BE2C (cell line): ENCODE results near the gene MTARC2.

ENCODE experiments used
- DNase-seq: peaks from one replicate; pipeline ENCODE4 v3.0.0-alpha.2; 2020
- H3K27me3 ChIP-seq: fragments of 250-450 bp; sonication (Bioruptor Pico); 2 replicates; pipeline ENCODE4 v1.5.1; 2020; ENCODE audit warnings: mild to moderate bottlenecking
- H3K36me3 ChIP-seq: fragments of 250-450 bp; sonication (Bioruptor Pico); 2 replicates; pipeline ENCODE4 v1.5.1; 2020; ENCODE audit warnings: mild to moderate bottlenecking
- H3K4me1 ChIP-seq: fragments of 250-450 bp; sonication (Bioruptor Pico); 2 replicates; pipeline ENCODE4 v1.5.1; 2020
- H3K4me3 ChIP-seq: 2 replicates; pipeline ENCODE4 v1.5.1; 2011; ENCODE audit warnings: low read depth, low read length
- H3K9me3 ChIP-seq: fragments of 250-450 bp; sonication (Bioruptor Pico); 2 replicates; pipeline ENCODE4 v1.5.1; 2020
- TF ChIP-seq, protein P1 (sequence below): IDR thresholded peaks from 2 replicates; pipeline ENCODE4 v1.5.1; 2012; ENCODE audit warnings: mild to moderate bottlenecking, low read depth, low read length

Gene MTARC2

DNA sequence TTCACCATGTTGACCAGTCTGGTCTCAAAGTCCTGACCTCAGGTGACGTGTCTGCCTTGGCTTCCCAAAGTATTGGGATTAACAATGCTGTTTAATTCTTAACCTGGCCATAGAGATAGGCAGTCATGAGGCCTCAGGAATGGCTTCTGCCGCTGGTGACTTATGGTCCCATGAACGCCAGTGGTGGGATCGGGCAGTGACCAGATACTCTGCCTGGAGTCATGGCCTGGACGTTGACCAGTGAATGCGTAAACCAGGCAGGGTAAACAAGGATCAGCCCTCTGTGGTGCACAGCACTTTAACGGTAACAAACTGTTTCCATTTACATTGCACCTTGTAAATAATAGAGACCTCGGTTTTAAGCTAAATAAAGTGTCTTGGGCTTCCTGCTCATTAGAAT is 61.6 kb downstream of the MTARC2 start:
- no peaks in the 10 kb centered on the region for H3K36me3 ChIP-seq
- no peak for DNase-seq

DNA sequence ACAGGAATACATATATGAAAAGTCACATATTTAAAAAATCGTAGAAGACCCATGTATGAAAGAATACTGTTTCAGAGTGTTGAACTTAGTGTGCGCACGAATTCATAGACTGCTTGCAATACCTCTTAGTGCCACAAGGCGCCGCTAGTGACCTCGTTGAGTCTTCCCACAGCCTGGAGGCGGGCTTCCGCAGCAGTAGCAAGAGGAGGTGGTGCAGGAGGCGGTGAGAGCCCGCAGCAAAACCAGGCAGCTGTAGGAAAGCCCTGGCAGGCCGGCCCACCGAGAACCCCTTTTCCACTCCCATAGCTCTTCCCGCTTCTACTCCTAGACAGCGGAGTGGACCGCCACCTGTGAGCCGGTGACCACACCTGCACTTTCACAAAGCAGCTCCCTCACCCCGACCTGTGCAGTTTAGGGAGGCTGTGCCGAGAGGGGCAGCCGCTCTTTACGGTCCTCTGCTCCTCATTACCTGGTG is 62.1 kb downstream of the MTARC2 start:
- H3K9me3 ChIP-seq, result no peaks in the 10 kb centered on the region
- TF ChIP-seq, protein P1, sequence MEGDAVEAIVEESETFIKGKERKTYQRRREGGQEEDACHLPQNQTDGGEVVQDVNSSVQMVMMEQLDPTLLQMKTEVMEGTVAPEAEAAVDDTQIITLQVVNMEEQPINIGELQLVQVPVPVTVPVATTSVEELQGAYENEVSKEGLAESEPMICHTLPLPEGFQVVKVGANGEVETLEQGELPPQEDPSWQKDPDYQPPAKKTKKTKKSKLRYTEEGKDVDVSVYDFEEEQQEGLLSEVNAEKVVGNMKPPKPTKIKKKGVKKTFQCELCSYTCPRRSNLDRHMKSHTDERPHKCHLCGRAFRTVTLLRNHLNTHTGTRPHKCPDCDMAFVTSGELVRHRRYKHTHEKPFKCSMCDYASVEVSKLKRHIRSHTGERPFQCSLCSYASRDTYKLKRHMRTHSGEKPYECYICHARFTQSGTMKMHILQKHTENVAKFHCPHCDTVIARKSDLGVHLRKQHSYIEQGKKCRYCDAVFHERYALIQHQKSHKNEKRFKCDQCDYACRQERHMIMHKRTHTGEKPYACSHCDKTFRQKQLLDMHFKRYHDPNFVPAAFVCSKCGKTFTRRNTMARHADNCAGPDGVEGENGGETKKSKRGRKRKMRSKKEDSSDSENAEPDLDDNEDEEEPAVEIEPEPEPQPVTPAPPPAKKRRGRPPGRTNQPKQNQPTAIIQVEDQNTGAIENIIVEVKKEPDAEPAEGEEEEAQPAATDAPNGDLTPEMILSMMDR, result peak; percentile 95
- no peaks in the 10 kb centered on the region for H3K27me3 ChIP-seq
- peak; percentile 85 for DNase-seq
- no peaks in the 10 kb centered on the region for H3K4me1 ChIP-seq
- H3K36me3 ChIP-seq, result no peaks in the 10 kb centered on the region
- peak overlapping the region; percentile 33 for H3K4me3 ChIP-seq

More for the DNA sequence above, 61.6 kb downstream of the MTARC2 start:
- no peaks in the 10 kb centered on the region for H3K27me3 ChIP-seq
- TF ChIP-seq, protein P1, result no peak
- H3K9me3 ChIP-seq, result no peaks in the 10 kb centered on the region
- no peak overlapping the region for H3K4me3 ChIP-seq
- H3K4me1 ChIP-seq, result no peaks in the 10 kb centered on the region

- Histone ChIP-seq H3K27me3 (no peaks in the 10 kb centered on the region), H3K4me1 (no peaks in the 10 kb centered on the region), H3K36me3 (no peaks in the 10 kb centered on the region), H3K4me3 (no peak overlapping the region), H3K9me3 (no peaks in the 10 kb centered on the region)
- no peak for DNase-seq
- TF ChIP-seq, protein P1, result 0 out of 2 replicates have a peak, but pooled peaks have one; percentile 4
Observed at GRCh38 chr1:220810963-220811362, 62.8 kb downstream of the MTARC2 start.

DNA sequence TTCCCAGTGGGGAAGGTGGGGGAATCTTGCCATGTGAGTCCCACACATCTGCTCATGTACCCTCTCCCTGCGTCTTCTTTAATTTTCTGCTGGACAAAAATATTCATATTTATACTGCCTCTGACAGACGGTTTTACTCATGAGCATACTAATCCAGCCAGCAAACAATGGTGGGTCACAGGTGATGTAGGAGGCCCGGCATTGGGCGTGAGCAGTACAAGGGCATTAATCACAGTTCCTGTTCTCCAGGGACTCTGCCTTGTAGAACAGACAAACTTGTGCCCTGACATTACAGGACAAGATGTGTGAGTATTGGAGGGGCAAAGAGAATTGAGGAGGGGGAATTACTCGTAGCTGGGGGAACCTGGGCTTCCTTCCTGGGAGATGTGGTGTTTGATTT is 63.6 kb downstream of the MTARC2 start:
- TF ChIP-seq, protein P1, result no peak
- Histone ChIP-seq H3K4me3 (no peak overlapping the region), H3K9me3 (no peaks in the 10 kb centered on the region), H3K27me3 (no peaks in the 10 kb centered on the region), H3K36me3 (no peaks in the 10 kb centered on the region), H3K4me1 (no peaks in the 10 kb centered on the region)
- DNase-seq, result no peak

DNA sequence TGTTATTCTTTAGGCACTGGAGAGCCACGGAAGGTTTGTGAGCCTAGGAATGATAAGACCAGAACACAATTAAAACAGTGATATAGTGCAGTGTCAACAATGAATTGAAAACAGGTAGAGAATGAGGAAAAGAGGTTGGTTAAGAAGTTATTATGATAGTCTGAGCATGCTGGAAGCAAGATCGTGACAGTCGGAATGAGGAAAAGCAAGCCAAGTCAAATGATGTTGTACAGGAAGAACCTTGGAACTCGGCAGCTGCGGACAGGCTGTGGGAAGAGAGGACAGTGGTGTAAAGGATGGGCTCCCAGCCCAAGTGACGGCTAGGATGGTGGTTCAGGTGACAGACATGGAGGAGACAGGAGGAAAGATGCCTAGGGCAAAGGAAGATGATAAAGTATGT is 64.2 kb downstream of the MTARC2 start:
- TF ChIP-seq, protein P1, result no peak
- no peak overlapping the region for H3K4me3 ChIP-seq
- H3K4me1 ChIP-seq, result no peaks in the 10 kb centered on the region
- H3K27me3 ChIP-seq, result no peaks in the 10 kb centered on the region
- no peak for DNase-seq
- no peaks in the 10 kb centered on the region for H3K9me3 ChIP-seq
- no peaks in the 10 kb centered on the region for H3K36me3 ChIP-seq

- DNase-seq, result no peak
- Histone ChIP-seq H3K27me3 (no peaks in the 10 kb centered on the region), H3K36me3 (no peaks in the 10 kb centered on the region), H3K4me3 (no peak overlapping the region), H3K9me3 (no peaks in the 10 kb centered on the region), H3K4me1 (no peaks in the 10 kb centered on the region)
- TF ChIP-seq, protein P1, result peak; percentile 18; the same call in 1 of the 2 replicates
Observed at GRCh38 chr1:220813013-220813412, 64.9 kb downstream of the MTARC2 start.
